NCI-H1417 (cell line): ENCODE measurements around the gene ZMPSTE24.
"Not testable (repeated sequence)": the region's sequence is repeated elsewhere in the genome, so short reads cannot be mapped to it uniquely, and the experiment has no call there.

Experiments
- DNase-seq, 3 experiments: peaks; one replicate each; lab custom pipeline; 2025; lab: John Stamatoyannopoulos, UW

ZMPSTE24 gene

GRCh38 chr1:40318970-40319621 lies 61.1 kb downstream of the ZMPSTE24 start:
- DNase-seq, result no peak

GRCh38 chr1:40331403-40331802 lies 73.4 kb downstream of the ZMPSTE24 start:
- DNase-seq, result not testable (repeated sequence)

GRCh38 chr1:40332695-40333094 lies 74.7 kb downstream of the ZMPSTE24 start:
- no peak for DNase-seq

GRCh38 chr1:40337443-40337842 lies 79.4 kb downstream of the ZMPSTE24 start:
- DNase-seq, result no peak

GRCh38 chr1:40338745-40339419 lies 80.8 kb downstream of the ZMPSTE24 start:
- DNase-seq, result peak; percentile 79 to 89 (median 81)

- peak in 2 of 3 experiments; percentile 24 to 49 for DNase-seq
These were observed 81.6 kb downstream of the ZMPSTE24 start for GRCh38 chr1:40339420-40340323.

GRCh38 chr1:40341491-40342380 lies 83.7 kb downstream of the ZMPSTE24 start:
- no peak for DNase-seq

- DNase-seq, result not testable (repeated sequence)
These were observed 84.3 kb downstream of the ZMPSTE24 start for GRCh38 chr1:40342381-40342717.
